ENCODE data around the gene CLSTN2.

CLSTN2 gene

DNA sequence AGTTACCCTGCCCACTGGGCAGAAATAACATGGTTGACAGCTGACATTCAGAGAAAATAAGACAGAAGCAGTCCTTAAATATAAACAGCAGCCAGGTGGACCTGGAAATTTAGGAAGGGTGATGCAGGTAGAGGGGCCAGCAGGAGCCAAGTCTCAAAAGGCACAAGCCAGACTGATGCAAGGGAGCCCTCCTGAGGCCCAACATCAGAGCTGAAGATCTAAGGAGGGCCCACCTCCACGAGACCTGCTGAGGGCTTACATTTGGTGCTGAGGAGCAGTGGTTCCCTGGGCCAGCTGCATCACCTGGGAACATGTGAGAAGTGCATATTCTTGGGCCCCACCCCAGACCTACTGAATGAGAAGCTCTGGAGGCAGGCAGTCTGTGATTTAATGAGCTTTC lies 637.3 kb downstream of the CLSTN2 start:
- no peak for DNase-seq

- no peak for DNase-seq
Measured at GRCh38 chr3:140573011-140573410, 638.0 kb downstream of the CLSTN2 start.

- DNase-seq: no peak
Measured at GRCh38 chr3:140574375-140574774, 639.4 kb downstream of the CLSTN2 start.

DNA sequence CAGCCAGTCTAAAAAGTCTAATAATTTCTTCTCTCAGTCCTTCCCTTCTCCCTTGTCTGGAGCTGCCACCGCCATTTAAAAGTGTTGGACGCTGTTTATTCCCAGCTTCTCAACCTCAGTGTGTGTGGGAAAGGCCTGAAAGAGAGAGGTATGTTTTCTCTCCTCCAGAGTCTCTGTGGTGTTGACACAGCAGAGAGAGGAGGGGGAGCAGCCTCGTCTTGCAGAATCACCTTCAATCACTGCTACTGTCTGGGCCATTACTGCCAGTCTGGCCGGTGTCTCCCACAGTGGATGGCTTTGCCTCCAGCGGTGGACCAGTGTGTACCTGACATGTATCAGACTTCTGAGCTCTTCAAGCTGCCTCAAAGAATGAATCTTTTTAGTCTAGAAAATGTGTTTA lies 641.5 kb downstream of the CLSTN2 start:
- no peak for DNase-seq

GRCh38 chr3:140577911-140578310 lies 642.9 kb downstream of the CLSTN2 start:
- no peak for DNase-seq

DNA sequence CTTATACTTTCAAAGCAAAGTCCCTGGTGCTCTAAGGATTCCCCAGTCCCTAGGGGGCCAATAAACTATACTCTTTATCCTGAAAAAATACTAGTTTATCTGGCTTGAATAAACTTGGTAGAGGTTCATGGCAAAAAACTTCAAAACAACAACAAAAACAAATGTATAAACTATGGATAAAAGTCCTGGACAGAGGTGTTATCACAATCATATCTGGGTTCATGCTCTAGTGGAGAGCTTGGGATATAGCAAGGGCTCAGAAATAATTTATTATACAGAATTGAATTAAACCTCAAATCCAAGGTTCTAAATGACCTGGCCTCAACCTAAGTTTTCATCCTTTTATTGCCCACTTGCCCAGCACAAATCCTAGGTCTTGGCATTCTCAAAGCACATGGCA lies 644.3 kb downstream of the CLSTN2 start:
- no peak for DNase-seq

GRCh38 chr3:140580746-140581145 lies 645.8 kb downstream of the CLSTN2 start:
- DNase-seq: no peak

DNA sequence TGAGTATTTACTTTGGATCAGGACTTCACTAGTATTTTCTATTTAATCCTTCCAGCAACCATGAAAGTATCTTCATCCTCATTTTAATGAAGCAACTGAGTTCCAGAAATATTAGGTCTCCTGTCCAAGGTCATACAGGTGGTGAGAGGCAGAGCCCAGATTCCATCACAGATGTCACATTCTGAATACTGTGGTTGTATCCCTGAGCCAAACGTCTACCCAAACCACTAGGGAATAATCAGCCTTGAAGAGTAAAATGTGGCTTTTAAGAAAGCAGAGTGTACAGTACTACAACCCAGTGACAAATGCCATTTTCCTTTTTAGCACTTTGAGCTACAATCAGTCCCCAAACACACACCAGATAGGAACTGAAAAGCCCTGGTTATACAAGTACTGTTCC lies 649.6 kb downstream of the CLSTN2 start:
- no peak for DNase-seq

GRCh38 chr3:140585828-140586227 lies 650.8 kb downstream of the CLSTN2 start:
- no peak for DNase-seq

- DNase-seq: no peak
Measured at GRCh38 chr3:140586311-140586710, 651.3 kb downstream of the CLSTN2 start.

GRCh38 chr3:140588558-140588957 lies 653.6 kb downstream of the CLSTN2 start:
- no peak for DNase-seq

- DNase-seq: no peak
Measured at GRCh38 chr3:140593766-140594165, 658.8 kb downstream of the CLSTN2 start.

GRCh38 chr3:140595295-140595694 lies 660.3 kb downstream of the CLSTN2 start:
- no peak for DNase-seq

- DNase-seq: no peak
Measured at GRCh38 chr3:140597364-140597763, 662.4 kb downstream of the CLSTN2 start.

GRCh38 chr3:140597792-140598191 lies 662.8 kb downstream of the CLSTN2 start:
- no peak for DNase-seq

GRCh38 chr3:140599009-140599408 lies 664.0 kb downstream of the CLSTN2 start:
- DNase-seq: no peak

DNA sequence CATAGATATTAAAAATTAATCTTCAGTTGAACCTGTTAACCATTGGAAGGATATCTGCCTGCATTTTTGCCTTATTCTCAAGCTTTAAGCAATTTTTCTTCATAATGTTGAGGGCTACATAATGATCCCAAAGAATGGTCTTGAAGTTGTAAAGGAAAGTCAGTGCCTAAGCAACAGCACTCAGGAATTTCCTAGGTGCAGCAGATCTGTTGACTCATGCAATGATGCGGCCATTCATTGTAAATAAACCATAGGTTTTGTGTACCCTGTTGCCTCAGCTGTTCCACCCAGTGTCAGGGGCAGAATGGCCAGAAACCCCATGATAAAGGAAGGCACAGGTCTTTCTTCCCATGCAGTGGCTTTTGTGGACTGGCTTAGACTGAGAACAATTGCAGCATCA lies 664.5 kb downstream of the CLSTN2 start:
- no peak for DNase-seq

DNA sequence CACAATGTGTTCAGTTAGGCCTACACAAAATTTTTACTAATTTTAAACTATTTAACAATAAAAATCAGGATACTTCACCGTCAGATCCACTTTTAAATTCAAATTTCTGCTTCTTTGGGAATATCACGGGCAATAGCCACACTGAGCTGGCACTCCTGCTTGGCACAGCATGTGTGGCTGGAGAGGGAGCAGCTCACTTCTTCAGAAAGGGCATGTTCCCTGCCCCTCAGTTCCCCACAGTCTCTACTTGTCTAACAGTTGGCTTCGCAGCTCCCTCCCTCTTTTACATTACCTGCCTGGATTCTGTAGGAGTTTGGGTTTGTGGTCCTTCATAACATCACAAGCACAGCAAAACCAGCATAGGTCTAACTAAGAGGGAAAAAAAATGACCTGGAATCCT lies 666.9 kb downstream of the CLSTN2 start:
- no peak for DNase-seq

GRCh38 chr3:140602781-140603180 lies 667.8 kb downstream of the CLSTN2 start:
- DNase-seq: no peak

GRCh38 chr3:140603766-140604165 lies 668.8 kb downstream of the CLSTN2 start:
- DNase-seq: no peak

- DNase-seq: no peak
Measured at GRCh38 chr3:140610544-140610943, 675.6 kb downstream of the CLSTN2 start.

DNA sequence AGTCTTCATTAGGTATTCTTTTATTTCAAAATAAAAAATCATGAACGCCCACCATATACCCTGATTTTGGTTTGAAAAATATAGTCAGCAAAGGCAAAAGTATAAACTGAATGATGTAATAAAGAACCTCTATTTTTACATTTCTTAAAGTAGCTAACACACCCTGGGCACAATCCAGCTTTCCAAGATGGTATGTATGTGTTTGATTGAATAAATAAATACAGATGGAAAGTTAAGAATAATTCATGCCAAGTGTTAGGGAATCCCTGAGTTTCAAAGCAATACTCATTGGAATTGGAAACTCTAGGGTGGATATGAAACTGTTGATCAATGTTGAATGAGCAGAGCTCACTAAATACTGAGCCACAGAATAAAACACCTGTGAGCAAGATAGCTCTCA lies 679.0 kb downstream of the CLSTN2 start:
- DNase-seq: no peak

DNA sequence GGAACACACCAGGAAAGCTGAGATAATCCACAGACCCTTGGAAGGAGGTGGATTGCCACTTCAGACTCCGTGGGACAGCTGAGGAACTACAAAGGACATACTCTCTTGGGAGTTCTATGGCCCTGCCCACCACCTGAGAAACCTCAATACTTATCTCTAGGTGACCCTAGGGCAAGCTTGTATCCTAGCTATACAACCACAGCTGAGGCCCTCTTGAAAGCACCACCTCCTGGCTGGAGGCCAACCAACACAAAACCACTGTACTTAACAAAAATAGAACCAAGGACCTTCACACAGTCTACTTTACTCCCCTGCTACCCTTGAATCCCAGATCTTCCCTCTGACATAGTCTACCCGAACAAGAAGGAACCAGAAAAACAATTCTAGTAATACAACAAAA lies 682.1 kb downstream of the CLSTN2 start:
- DNase-seq: no peak

- DNase-seq: no peak
Measured at GRCh38 chr3:140626856-140627255, 691.9 kb downstream of the CLSTN2 start.
